ENCODE results near the gene SLC5A5. TPM values are rescaled to one million over a fixed set of nuclear protein-coding genes. Genes with fewer than 3 reads are reported as not detected.

SLC5A5 gene
- total RNA-seq, 4 donors from 2014 or later = not detected

- Histone ChIP-seq H3K4me3 (no peak overlapping the region), H3K4me1 (peaks cover 17 to 30% of the 10 kb centered on the region in 2 donors), H3K36me3 (peaks cover 0 to 40% of the 10 kb centered on the region in 2 donors), H3K27me3 (peaks cover 8 to 13% (median 9%) of the 10 kb centered on the region in 3 donors), H3K9me3 (no peaks in the 10 kb centered on the region), H3K27ac (peak overlapping the region in 1 of 4 donors; percentile 27)
- peak in 1 of 2 donors; percentile 20 for ATAC-seq
- intact Hi-C loops (cut with DNase I; ENCODE audit: low total_unique reads) = no loop called here
- no peak for TF ChIP-seq CTCF (IDR thresholded peaks at IDR 0.05 in 4 of 5, conservative IDR thresholded peaks at IDR 0.05 in 1 of 5)
- no peak for TF ChIP-seq POLR2A (IDR thresholded peaks at IDR 0.05)
- no peak for DNase-seq
- in situ Hi-C loops (cut with MboI; ENCODE audit: low sequenced_read_pairs in 4 of 4) = loop anchor here in 2 of 4 donors (10.0 to 25.0 kb wide), 2 partner anchors 122 to 129 kb away; no protein-coding TSS in a partner anchor
These were observed 6.1 kb upstream of the SLC5A5 start for GRCh38 chr19:17865364-17866311.

- in situ Hi-C loops (cut with MboI; ENCODE audit: low sequenced_read_pairs in 4 of 4) (loop anchor here in 2 of 4 donors (10.0 to 25.0 kb wide), 2 partner anchors 121 to 128 kb away; no protein-coding TSS in a partner anchor), intact Hi-C loops (cut with DNase I; ENCODE audit: low total_unique reads) (no loop called here)
- H3K4me3 ChIP-seq = no peak overlapping the region
- no peak overlapping the region for H3K27ac ChIP-seq
- TF ChIP-seq POLR2A (IDR thresholded peaks at IDR 0.05) = no peak
- TF ChIP-seq CTCF (IDR thresholded peaks at IDR 0.05 in 4 of 5, conservative IDR thresholded peaks at IDR 0.05 in 1 of 5) = no peak
- ATAC-seq (no peak), DNase-seq (no peak)
- no peaks in the 10 kb centered on the region for H3K9me3 ChIP-seq
- peaks cover 16 to 21% (median 17%) of the 10 kb centered on the region in 3 donors for H3K27me3 ChIP-seq
- H3K36me3 ChIP-seq = peaks cover 0 to 38% of the 10 kb centered on the region in 2 donors
- H3K4me1 ChIP-seq = peaks cover 9 to 22% of the 10 kb centered on the region in 2 donors
These were observed 5.3 kb upstream of the SLC5A5 start for GRCh38 chr19:17866312-17866963.

GRCh38 chr19:17866964-17867486 lies 4.7 kb upstream of the SLC5A5 start:
- H3K4me3 ChIP-seq = no peak overlapping the region
- intact Hi-C loops (cut with DNase I; ENCODE audit: low total_unique reads) = no loop called here
- no peaks in the 10 kb centered on the region for H3K9me3 ChIP-seq
- H3K4me1 ChIP-seq = peaks cover 3 to 16% of the 10 kb centered on the region in 2 donors
- no peak for ATAC-seq
- DNase-seq = no peak
- H3K36me3 ChIP-seq = peaks cover 0 to 32% of the 10 kb centered on the region in 2 donors
- in situ Hi-C loops (cut with MboI; ENCODE audit: low sequenced_read_pairs in 4 of 4) = loop anchor here in 2 of 4 donors (10.0 to 25.0 kb wide), 2 partner anchors 120 to 128 kb away; no protein-coding TSS in a partner anchor
- no peak overlapping the region for H3K27ac ChIP-seq
- no peak for TF ChIP-seq CTCF (IDR thresholded peaks at IDR 0.05 in 4 of 5, conservative IDR thresholded peaks at IDR 0.05 in 1 of 5)
- no peak for TF ChIP-seq POLR2A (IDR thresholded peaks at IDR 0.05)
- peaks cover 21 to 27% (median 23%) of the 10 kb centered on the region in 3 donors for H3K27me3 ChIP-seq

GRCh38 chr19:17868669-17869068 lies 3.1 kb upstream of the SLC5A5 start:
- peaks cover 36 to 43% (median 40%) of the 10 kb centered on the region in 3 donors for H3K27me3 ChIP-seq
- peaks cover 0 to 5% of the 10 kb centered on the region in 2 donors for H3K4me1 ChIP-seq
- TF ChIP-seq CTCF (IDR thresholded peaks at IDR 0.05 in 4 of 5, conservative IDR thresholded peaks at IDR 0.05 in 1 of 5) (no peak), POLR2A (IDR thresholded peaks at IDR 0.05) (no peak)
- intact Hi-C loops (cut with DNase I; ENCODE audit: low total_unique reads) = no loop called here
- in situ Hi-C loops (cut with MboI; ENCODE audit: low sequenced_read_pairs in 4 of 4) = loop anchor here in 2 of 4 donors (10.0 to 25.0 kb wide), 2 partner anchors 119 to 126 kb away; no protein-coding TSS in a partner anchor
- H3K4me3 ChIP-seq = no peak overlapping the region
- H3K27ac ChIP-seq = no peak overlapping the region
- DNase-seq (no peak), ATAC-seq (no peak)
- H3K9me3 ChIP-seq = no peaks in the 10 kb centered on the region
- H3K36me3 ChIP-seq = peaks cover 0 to 16% of the 10 kb centered on the region in 2 donors
